Activated CD4-positive, alpha-beta T cell treated with anti-CD3 and anti-CD28 coated beads, Interleukin-2, amount 10 ng/mL, durations not matched to agents 24 days and 14 days (primary cell): ENCODE results near the gene AREG. TPM values are rescaled to one million over a fixed set of nuclear protein-coding genes. Genes with fewer than 3 reads are reported as not detected.

Experiments used
- DNase-seq: peaks from one replicate; pipeline ENCODE4 v3.0.0; 2022
- H3K27ac Mint-ChIP-seq: one replicate; pipeline ENCODE4 v1.8.0; 2022; ENCODE audit warnings: mild to moderate bottlenecking, mixed read lengths
- H3K27me3 Mint-ChIP-seq: one replicate; pipeline ENCODE4 v1.8.0; 2022; ENCODE audit warnings: mixed read lengths
- H3K36me3 Mint-ChIP-seq: one replicate; pipeline ENCODE4 v1.8.0; 2022; ENCODE audit warnings: low read depth, mild to moderate bottlenecking, mixed read lengths
- H3K4me1 Mint-ChIP-seq: one replicate; pipeline ENCODE4 v1.8.0; 2021; ENCODE audit warnings: mixed read lengths
- H3K4me3 Mint-ChIP-seq: one replicate; pipeline ENCODE4 v1.8.0; 2022; ENCODE audit warnings: mild to moderate bottlenecking, moderate library complexity, mixed read lengths
- H3K9me3 Mint-ChIP-seq: one replicate; pipeline ENCODE4 v1.8.0; 2021; ENCODE audit warnings: mixed read lengths
- intact Hi-C: fragments of 100-400 bp; cut with micrococcal nuclease; formaldehyde crosslinking; loops from one replicate; pipeline ENCODE4 v1.15.1; 2023
- total RNA-seq: library from RNA; stranded (reverse); gene quantifications from 2 replicates; pipeline ENCODE4 v1.2.3, GENCODE V29; 2022

AREG gene
- total RNA-seq, 1 donor from 2014 or later = 1.4 TPM

GRCh38 chr4:74456849-74457395 is 12.0 kb downstream of the AREG start:
- Mint-ChIP-seq H3K27ac (no peak overlapping the region), H3K9me3 (peaks cover 6% of the 10 kb centered on the region), H3K4me3 (no peak overlapping the region), H3K27me3 (peaks cover 17% of the 10 kb centered on the region), H3K4me1 (no peaks in the 10 kb centered on the region), H3K36me3 (no peaks in the 10 kb centered on the region)
- intact Hi-C loops = no loop called here
- DNase-seq = no peak

DNA sequence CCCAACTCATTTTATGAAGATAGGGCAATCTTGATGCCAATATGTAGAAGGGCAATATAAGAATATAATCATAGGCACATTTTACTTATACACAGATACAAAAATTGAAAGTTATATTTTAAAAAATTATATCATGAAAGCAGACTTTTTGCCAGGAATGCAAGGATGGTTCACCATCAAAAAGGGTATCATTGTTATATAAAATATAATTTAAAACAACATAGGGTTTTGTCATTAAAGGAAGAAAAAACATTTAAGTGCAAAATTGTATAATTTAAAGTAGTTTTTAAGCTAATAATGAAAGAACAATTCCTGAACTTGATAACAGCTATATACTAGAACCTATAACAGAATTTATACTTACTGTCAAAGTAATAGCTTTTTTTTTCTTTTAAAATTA is 15.9 kb downstream of the AREG start:
- peaks cover 21% of the 10 kb centered on the region for H3K27me3 Mint-ChIP-seq
- H3K4me3 Mint-ChIP-seq = no peak overlapping the region
- intact Hi-C loops = no loop called here
- DNase-seq = no peak
- no peak overlapping the region for H3K27ac Mint-ChIP-seq
- H3K9me3 Mint-ChIP-seq = peaks cover 6% of the 10 kb centered on the region
- no peaks in the 10 kb centered on the region for H3K36me3 Mint-ChIP-seq
- no peaks in the 10 kb centered on the region for H3K4me1 Mint-ChIP-seq

- Mint-ChIP-seq H3K27ac (no peak overlapping the region), H3K27me3 (peaks cover 12% of the 10 kb centered on the region)
- intact Hi-C loops = no loop called here
These were observed 18.2 kb downstream of the AREG start for GRCh38 chr4:74463123-74463522.

DNA sequence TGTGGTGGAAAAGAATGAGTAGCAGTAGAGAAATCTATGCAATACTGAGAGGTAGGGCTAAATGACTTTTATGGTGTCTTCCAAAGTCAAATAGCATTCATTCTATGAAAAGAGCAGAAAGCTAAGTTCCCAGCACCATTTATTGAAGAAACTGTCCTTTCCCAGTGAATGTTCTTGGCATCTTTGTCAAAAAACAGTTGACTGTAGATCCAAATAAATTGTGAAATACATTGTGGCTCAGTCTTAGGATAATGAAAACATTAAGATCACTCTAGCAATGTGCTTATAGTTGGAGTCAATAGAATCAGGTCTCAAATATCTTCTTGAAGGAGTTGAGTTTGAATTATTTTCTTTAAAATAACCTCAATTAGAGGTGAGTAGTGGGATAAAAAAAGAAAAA is 19.4 kb downstream of the AREG start:
- H3K27me3 Mint-ChIP-seq = peaks cover 9% of the 10 kb centered on the region
- H3K36me3 Mint-ChIP-seq = no peaks in the 10 kb centered on the region
- H3K4me1 Mint-ChIP-seq = no peaks in the 10 kb centered on the region
- H3K4me3 Mint-ChIP-seq = no peak overlapping the region
- H3K27ac Mint-ChIP-seq = no peak overlapping the region
- H3K9me3 Mint-ChIP-seq = peaks cover 3% of the 10 kb centered on the region
- intact Hi-C loops = no loop called here
- no peak for DNase-seq

More at GRCh38 chr4:74463123-74463522, 18.2 kb downstream of the AREG start:
- Mint-ChIP-seq H3K4me3 (no peak overlapping the region), H3K9me3 (peaks cover 6% of the 10 kb centered on the region), H3K4me1 (no peaks in the 10 kb centered on the region), H3K36me3 (no peaks in the 10 kb centered on the region)
- no peak for DNase-seq

GRCh38 chr4:74466242-74466641 is 21.3 kb downstream of the AREG start:
- no peak overlapping the region for H3K27ac Mint-ChIP-seq
- no peak for DNase-seq
- no peaks in the 10 kb centered on the region for H3K4me1 Mint-ChIP-seq
- no peaks in the 10 kb centered on the region for H3K36me3 Mint-ChIP-seq
- no peak overlapping the region for H3K4me3 Mint-ChIP-seq
- no peaks in the 10 kb centered on the region for H3K9me3 Mint-ChIP-seq
- H3K27me3 Mint-ChIP-seq = peaks cover 3% of the 10 kb centered on the region
- intact Hi-C loops = no loop called here

GRCh38 chr4:74471264-74471663 is 26.3 kb downstream of the AREG start:
- no peaks in the 10 kb centered on the region for H3K36me3 Mint-ChIP-seq

GRCh38 chr4:74473155-74473811 is 28.3 kb downstream of the AREG start:
- no peak for DNase-seq
- no peak overlapping the region for H3K27ac Mint-ChIP-seq
- H3K27me3 Mint-ChIP-seq = peaks cover 15% of the 10 kb centered on the region
- H3K4me1 Mint-ChIP-seq = no peaks in the 10 kb centered on the region
- no peaks in the 10 kb centered on the region for H3K9me3 Mint-ChIP-seq
- no peak overlapping the region for H3K4me3 Mint-ChIP-seq
- no peaks in the 10 kb centered on the region for H3K36me3 Mint-ChIP-seq
- intact Hi-C loops = no loop called here

More at GRCh38 chr4:74471264-74471663, 26.3 kb downstream of the AREG start:
- Mint-ChIP-seq H3K27me3 (peaks cover 12% of the 10 kb centered on the region), H3K4me3 (no peak overlapping the region), H3K9me3 (no peaks in the 10 kb centered on the region), H3K4me1 (no peaks in the 10 kb centered on the region), H3K27ac (no peak overlapping the region)
- no peak for DNase-seq
- intact Hi-C loops = no loop called here

DNA sequence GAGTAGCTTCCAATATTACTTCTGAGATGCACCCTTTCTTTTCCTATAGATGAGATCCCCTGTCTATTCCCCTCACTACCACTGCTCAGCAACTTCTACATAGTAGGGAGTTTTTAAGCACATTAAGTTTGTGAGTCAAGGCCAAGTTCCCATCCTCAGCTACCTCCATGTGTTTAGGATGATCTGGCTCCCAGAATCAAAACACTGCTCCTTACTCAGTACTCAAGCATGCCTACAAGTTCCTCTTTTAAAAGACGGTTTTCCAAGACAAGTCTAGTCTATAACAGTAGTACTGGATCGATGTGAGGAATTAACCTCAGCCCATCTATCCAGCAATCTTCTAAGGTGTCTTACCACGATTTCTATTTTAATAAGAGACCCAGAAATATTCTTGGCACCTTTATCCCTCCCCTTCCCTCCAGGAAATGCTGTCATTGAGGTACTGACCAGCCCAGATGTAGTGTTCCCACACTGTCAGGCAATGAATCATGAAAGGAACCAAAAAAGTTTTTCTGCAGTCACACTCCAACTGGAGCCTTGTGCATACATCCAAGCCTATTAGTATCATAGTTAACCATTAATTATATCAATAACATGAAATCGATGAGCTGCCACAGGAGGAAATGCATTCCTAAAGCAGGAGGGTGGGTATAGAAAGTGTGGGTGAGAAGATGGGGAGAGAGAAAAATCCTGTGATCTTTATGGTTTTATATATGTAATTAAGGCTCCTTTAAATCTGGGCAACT is 29.6 kb downstream of the AREG start:
- intact Hi-C loops = no loop called here
- peaks cover 17% of the 10 kb centered on the region for H3K27me3 Mint-ChIP-seq
- no peak overlapping the region for H3K4me3 Mint-ChIP-seq
- no peaks in the 10 kb centered on the region for H3K4me1 Mint-ChIP-seq
- no peaks in the 10 kb centered on the region for H3K9me3 Mint-ChIP-seq
- DNase-seq = no peak
- H3K36me3 Mint-ChIP-seq = no peaks in the 10 kb centered on the region
- H3K27ac Mint-ChIP-seq = no peak overlapping the region

DNA sequence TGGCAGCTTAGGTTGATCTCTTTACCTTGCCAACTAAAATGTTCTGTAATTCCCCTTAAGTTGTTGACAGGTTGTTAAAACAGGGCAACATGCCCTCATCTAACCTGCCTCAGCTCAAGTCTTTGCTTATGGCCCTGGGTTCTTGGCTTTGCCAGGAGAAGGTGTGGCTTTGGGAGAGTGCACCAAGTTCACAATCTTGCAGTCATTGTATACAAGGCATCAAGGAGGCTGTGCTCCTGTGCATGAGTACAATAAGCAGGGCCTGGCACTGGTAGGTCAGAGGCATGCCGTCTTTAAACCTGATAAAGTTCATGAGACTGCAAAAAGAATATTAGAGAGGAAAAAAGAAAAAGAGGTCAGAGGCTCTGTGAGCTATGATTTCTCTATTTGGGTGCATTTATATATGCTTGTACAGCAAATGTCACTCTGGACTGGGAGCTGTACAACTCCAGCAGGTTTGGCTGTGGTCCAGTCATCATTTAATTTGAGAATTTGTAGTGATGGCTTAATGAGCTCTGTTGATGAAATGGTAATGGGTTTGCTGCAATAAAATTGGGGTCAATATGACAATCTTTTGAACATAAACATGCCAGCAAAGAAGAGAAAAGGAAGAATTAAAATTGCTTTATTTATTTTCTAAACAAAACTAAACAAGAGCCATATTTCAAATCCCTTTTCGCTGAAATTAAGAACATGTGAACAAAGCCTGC is 30.3 kb downstream of the AREG start:
- no peaks in the 10 kb centered on the region for H3K36me3 Mint-ChIP-seq
- no peak for DNase-seq
- no peak overlapping the region for H3K4me3 Mint-ChIP-seq
- peaks cover 17% of the 10 kb centered on the region for H3K27me3 Mint-ChIP-seq
- no peaks in the 10 kb centered on the region for H3K9me3 Mint-ChIP-seq
- intact Hi-C loops = no loop called here
- H3K4me1 Mint-ChIP-seq = no peaks in the 10 kb centered on the region
- no peak overlapping the region for H3K27ac Mint-ChIP-seq

DNA sequence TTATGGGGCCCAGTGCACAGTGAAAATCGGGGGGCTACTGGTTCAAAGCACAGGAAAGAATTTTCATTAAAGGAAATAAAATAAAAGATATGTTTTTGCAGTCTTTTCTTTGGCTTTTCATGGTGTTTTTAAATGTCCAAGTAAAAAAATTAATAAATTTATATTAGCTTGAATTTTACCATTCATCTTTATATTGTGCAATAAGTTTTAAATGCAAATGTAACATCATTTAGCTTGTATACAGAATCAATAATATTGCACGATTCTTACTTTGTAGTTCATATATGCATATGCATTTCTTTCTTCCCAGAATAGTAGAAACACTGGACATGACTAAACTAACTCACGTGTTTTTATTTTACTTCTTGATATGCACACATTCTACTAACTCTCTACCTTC is 31.0 kb downstream of the AREG start:
- Mint-ChIP-seq H3K9me3 (no peaks in the 10 kb centered on the region), H3K27ac (no peak overlapping the region), H3K36me3 (no peaks in the 10 kb centered on the region), H3K4me3 (no peak overlapping the region), H3K4me1 (no peaks in the 10 kb centered on the region), H3K27me3 (peaks cover 17% of the 10 kb centered on the region)
- no peak for DNase-seq
- intact Hi-C loops = no loop called here

- Mint-ChIP-seq H3K9me3 (no peaks in the 10 kb centered on the region), H3K27ac (no peak overlapping the region), H3K4me1 (no peaks in the 10 kb centered on the region), H3K4me3 (no peak overlapping the region), H3K27me3 (peaks cover 10% of the 10 kb centered on the region), H3K36me3 (no peaks in the 10 kb centered on the region)
- intact Hi-C loops = no loop called here
- no peak for DNase-seq
These were observed 34.1 kb downstream of the AREG start for GRCh38 chr4:74479009-74479408.

GRCh38 chr4:74480267-74480666 is 35.3 kb downstream of the AREG start:
- Mint-ChIP-seq H3K4me1 (no peaks in the 10 kb centered on the region), H3K9me3 (no peaks in the 10 kb centered on the region), H3K36me3 (no peaks in the 10 kb centered on the region), H3K4me3 (no peak overlapping the region), H3K27ac (no peak overlapping the region), H3K27me3 (peaks cover 7% of the 10 kb centered on the region)
- no peak for DNase-seq
- intact Hi-C loops = no loop called here

DNA sequence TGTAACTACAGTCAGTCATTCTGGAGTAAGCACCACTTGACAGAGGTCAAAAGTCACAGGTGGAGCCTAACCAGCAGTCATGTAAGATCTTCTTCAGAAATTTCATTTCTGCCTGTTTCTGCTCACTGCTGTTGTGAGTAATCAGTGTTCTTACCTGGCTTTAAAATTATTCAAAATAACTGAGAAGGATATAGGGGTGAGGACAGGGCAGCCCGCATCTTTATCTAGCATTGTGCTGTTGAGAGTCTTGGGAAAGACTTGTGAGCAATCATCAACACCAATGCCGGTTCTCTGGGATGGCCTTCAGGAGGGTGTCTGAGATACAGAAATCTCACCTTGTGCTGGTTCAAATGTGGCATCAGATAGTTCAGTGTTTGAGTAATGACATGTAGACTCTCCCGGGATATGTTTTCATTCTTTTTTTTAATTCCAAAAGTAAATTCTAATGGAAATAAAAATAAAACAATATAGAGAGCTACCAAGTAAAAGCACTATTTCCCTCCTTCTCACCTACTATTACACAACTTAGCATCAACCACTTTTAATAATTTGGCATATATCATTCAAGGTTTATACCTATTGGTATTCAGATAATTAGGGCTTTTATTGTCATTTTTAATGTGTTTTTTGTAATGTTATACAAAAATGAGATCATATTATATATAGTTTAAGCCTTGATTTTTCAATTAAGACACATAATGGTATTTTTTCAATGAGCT is 37.1 kb downstream of the AREG start:
- Mint-ChIP-seq H3K27ac (no peak overlapping the region), H3K9me3 (no peaks in the 10 kb centered on the region)

More for the DNA sequence above, 37.1 kb downstream of the AREG start:
- H3K27me3 Mint-ChIP-seq = peaks cover 9% of the 10 kb centered on the region
- no peak overlapping the region for H3K4me3 Mint-ChIP-seq
- no peaks in the 10 kb centered on the region for H3K4me1 Mint-ChIP-seq
- no peak for DNase-seq
- H3K36me3 Mint-ChIP-seq = no peaks in the 10 kb centered on the region
- intact Hi-C loops = no loop called here
